Lung (tissue), 12 donors: Measurements from ENCODE around the gene RNF11. TPM values are rescaled to one million over a fixed set of nuclear protein-coding genes. Genes with fewer than 3 reads are reported as not detected.

ENCODE experiments used
- ATAC-seq: fragments of 200-7000 bp; cut with Tn5 transposase; one replicate; pipeline ENCODE4 v1.9.1; 2020; ENCODE audit warnings: moderate number of reproducible peaks; ENCODE audit not compliant: insufficient read depth, low FRiP score
- DNase-seq, 3 donors: peaks; one replicate each; pipeline ENCODE4 v3.0.0-alpha.2; 2013 to 2017
- H3K27ac ChIP-seq, 2 donors: one replicate each; pipeline ENCODE4 v1.5.1; 2013; ENCODE audit warnings: mild to moderate bottlenecking in 2 of 2, moderate library complexity in 2 of 2, control low read depth in 1 of 2, inconsistent platforms in 1 of 2, low read depth in 1 of 2, low read length in 1 of 2
- H3K27me3 ChIP-seq, 3 donors: one replicate each; pipeline ENCODE4 v1.5.1; 2013; ENCODE audit warnings: low read length in 2 of 3; ENCODE audit not compliant: control insufficient read depth in 3 of 3, insufficient read depth in 3 of 3
- H3K36me3 ChIP-seq, 4 donors: one replicate each; pipeline ENCODE4 v1.5.1; 2013; ENCODE audit warnings: low read length in 4 of 4, mild to moderate bottlenecking in 1 of 4, moderate library complexity in 1 of 4; ENCODE audit not compliant: control insufficient read depth in 4 of 4, insufficient read depth in 4 of 4
- H3K4me1 ChIP-seq, 5 donors: one replicate each; pipeline ENCODE4 v1.5.1; 2013; ENCODE audit warnings: low read length in 5 of 5, mild to moderate bottlenecking in 2 of 5, moderate library complexity in 1 of 5; ENCODE audit not compliant: control insufficient read depth in 5 of 5, insufficient read depth in 5 of 5
- H3K4me3 ChIP-seq: one replicate; pipeline ENCODE4 v1.5.1; 2013; ENCODE audit warnings: mild to moderate bottlenecking, control low read depth, moderate library complexity
- H3K9ac ChIP-seq, 2 donors: one replicate each; pipeline ENCODE4 v1.5.1; 2013; ENCODE audit warnings: low read length in 2 of 2, control low read depth in 1 of 2; ENCODE audit not compliant: insufficient read depth in 1 of 2
- H3K9me3 ChIP-seq, 4 donors: one replicate each; pipeline ENCODE4 v1.5.1; 2013; ENCODE audit warnings: low read length in 3 of 4, mild to moderate bottlenecking in 1 of 4, moderate library complexity in 1 of 4; ENCODE audit not compliant: control insufficient read depth in 4 of 4, insufficient read depth in 3 of 4
- WGBS, 2 donors: extraction: QIAGEN DNeasy Blood & Tissue Kit; methylation state at CpG; one replicate each; pipeline ENCODE4 v1.1.7; 2013; 5-methylcytosine and 5-hydroxymethylcytosine counted together
- polyA plus RNA-seq, 2 donors: library from polyadenylated mRNA; stranded (reverse); fragments of 200-250 nt; gene quantifications; one replicate each; pipeline ENCODE4 v1.2.1, GENCODE V29; 2013
- total RNA-seq, 2 donors: library from RNA; depleted of rRNA in 1 of 2; stranded (reverse); fragments of >200 nt in 1 of 2; gene quantifications; one replicate each; pipeline ENCODE4 v1.2.1, GENCODE V29; 2014 to 2021
- TF ChIP-seq, protein P1 (sequence below): IDR thresholded peaks from 2 replicates; pipeline ENCODE4 v1.5.1; 2012; ENCODE audit warnings: mild to moderate bottlenecking; ENCODE audit errors: control extremely low read depth, extremely low read depth
- donor health status: control.
- donor health status: control.
- donor health status: Bipolar disorder and iron deficiency.
- donor health status: healthy.
- donor health status: DM: yes; HTN: yes; CAD: no.

Gene RNF11
- total and polyA plus RNA-seq, 4 donors: 36.6 to 149 (median 71.4) TPM

DNA sequence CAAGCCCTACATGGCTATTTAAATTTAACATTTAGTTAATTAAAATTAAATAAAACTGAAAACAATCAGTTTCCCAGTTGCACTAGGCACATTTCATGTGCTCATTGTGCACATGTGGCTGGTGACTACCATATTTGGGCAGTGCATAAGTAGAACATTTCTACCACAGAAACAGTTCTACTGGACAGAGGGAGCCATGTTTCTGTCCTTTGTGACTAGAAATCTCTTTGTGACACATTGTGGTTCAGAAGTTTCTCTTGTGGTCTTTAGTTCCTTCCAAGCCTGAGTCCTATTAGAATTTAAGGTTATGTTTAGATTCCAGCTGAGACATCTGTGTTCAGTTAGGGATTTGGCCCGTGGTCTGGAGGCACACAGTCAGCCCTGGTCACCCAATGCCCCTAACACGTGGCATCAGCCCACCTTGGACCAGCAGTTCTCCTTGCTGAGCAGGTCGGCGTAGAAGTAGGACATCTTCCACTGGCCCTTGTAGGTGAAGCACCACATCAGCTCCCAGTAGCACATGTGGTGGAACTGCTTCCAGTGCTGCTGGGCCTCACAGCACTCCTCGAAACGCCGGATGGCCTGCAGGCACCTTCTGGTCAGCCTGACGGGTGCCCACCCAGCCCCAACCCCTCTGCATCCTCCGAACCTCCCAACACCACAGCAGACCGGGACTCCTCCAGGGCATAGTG, 65.2 kb downstream of the RNF11 start:
- Histone ChIP-seq H3K9ac (no peak overlapping the region), H3K27ac (no peak overlapping the region), H3K36me3 (no peaks in the 10 kb centered on the region), H3K9me3 (no peaks in the 10 kb centered on the region), H3K27me3 (no peaks in the 10 kb centered on the region), H3K4me3 (no peak overlapping the region), H3K4me1 (peaks cover 0 to 10% (median 0%) of the 10 kb centered on the region in 5 donors)
- DNase-seq: no peak
- TF ChIP-seq, protein P1, sequence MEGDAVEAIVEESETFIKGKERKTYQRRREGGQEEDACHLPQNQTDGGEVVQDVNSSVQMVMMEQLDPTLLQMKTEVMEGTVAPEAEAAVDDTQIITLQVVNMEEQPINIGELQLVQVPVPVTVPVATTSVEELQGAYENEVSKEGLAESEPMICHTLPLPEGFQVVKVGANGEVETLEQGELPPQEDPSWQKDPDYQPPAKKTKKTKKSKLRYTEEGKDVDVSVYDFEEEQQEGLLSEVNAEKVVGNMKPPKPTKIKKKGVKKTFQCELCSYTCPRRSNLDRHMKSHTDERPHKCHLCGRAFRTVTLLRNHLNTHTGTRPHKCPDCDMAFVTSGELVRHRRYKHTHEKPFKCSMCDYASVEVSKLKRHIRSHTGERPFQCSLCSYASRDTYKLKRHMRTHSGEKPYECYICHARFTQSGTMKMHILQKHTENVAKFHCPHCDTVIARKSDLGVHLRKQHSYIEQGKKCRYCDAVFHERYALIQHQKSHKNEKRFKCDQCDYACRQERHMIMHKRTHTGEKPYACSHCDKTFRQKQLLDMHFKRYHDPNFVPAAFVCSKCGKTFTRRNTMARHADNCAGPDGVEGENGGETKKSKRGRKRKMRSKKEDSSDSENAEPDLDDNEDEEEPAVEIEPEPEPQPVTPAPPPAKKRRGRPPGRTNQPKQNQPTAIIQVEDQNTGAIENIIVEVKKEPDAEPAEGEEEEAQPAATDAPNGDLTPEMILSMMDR: no peak
- 87 to 88% methylated on average over 10 of the region's 10 CpGs for WGBS, 2 donors
- no peak for ATAC-seq

DNA sequence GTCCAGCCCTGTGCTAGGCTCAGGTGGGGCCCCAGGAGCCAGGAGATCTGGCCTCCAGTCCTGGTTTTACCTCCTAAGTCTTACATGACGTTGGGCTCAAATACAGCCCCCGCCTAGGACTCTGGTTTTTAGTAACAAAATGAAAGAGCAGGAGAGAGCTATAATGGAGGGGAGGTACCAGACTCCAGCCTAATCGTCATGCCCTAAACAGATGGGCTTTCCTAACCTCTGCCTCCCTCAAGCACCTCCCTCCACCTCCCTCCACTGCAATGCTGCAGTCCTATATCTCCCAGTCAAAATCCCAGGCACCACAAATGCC, 65.7 kb downstream of the RNF11 start:
- 80 to 82% methylated on average over 3 of the region's 3 CpGs for WGBS, 2 donors
- Histone ChIP-seq H3K36me3 (no peaks in the 10 kb centered on the region), H3K4me1 (peaks cover 0 to 5% (median 0%) of the 10 kb centered on the region in 5 donors), H3K27ac (no peak overlapping the region), H3K27me3 (no peaks in the 10 kb centered on the region), H3K4me3 (no peak overlapping the region), H3K9me3 (no peaks in the 10 kb centered on the region), H3K9ac (no peak overlapping the region)
- DNase-seq: no peak
- ATAC-seq: no peak
- TF ChIP-seq, protein P1: no peak

DNA sequence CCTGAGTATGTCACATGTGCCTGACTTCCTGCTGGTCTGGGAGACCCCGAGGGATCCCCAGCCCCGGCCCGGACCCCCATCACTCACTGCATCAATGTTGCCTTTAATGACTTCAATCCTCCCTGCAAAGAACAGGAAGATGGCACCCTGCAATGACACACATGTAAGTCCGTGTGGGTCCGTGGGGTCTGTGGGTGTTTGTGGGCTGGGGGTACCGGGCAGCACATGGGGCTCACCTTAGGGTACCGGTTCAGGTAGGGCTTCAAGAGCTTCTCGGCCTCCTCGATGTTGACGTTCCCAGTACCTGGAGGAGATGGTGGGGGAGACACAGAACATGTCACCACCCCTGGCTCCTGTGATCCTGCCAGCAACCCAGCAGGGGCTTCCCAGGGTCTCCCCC, 66.2 kb downstream of the RNF11 start:
- DNase-seq (no peak), ATAC-seq (no peak)
- no peak overlapping the region for H3K9ac ChIP-seq
- H3K9me3 ChIP-seq: no peaks in the 10 kb centered on the region
- H3K27me3 ChIP-seq: no peaks in the 10 kb centered on the region
- no peaks in the 10 kb centered on the region for H3K36me3 ChIP-seq
- TF ChIP-seq, protein P1: no peak
- no peak overlapping the region for H3K4me3 ChIP-seq
- peaks cover 0 to 5% (median 0%) of the 10 kb centered on the region in 5 donors for H3K4me1 ChIP-seq
- WGBS, 2 donors: 91% methylated on average over 10 of the region's 10 CpGs
- no peak overlapping the region for H3K27ac ChIP-seq

DNA sequence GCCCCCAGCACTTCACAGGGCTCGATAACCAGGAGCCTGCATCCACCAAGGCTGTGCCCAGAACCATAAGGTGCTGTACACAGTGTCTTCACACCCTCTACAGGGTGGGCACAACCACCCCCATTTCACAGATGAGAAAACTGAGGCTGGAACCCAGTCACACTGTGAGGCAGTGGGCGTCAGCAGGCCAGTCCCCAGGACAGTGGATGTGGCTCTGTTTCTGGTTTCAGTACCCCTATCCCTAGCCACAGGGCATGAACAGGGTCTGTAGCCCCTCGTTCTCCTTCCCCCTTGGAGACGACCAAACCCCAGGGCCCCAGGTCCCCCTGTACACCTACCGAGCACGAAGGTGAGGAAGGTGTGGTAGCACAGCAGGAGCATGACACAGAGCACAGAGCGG, 66.7 kb downstream of the RNF11 start:
- Histone ChIP-seq H3K9ac (no peak overlapping the region), H3K9me3 (no peaks in the 10 kb centered on the region), H3K27me3 (no peaks in the 10 kb centered on the region), H3K4me3 (no peak overlapping the region), H3K27ac (no peak overlapping the region), H3K36me3 (no peaks in the 10 kb centered on the region), H3K4me1 (peaks cover 0 to 5% (median 0%) of the 10 kb centered on the region in 5 donors)
- TF ChIP-seq, protein P1: no peak
- ATAC-seq (no peak), DNase-seq (no peak)
- WGBS, 2 donors: 85 to 86% methylated on average over 7 of the region's 7 CpGs
